Activated CD4-positive, alpha-beta memory T cell treated with anti-CD3 and anti-CD28 coated beads, Interleukin-2, amount 10 ng/mL, durations not matched to agents 7 days and 5 days (primary cell): ENCODE measurements around the gene FOXJ3. TPM values are rescaled to one million over a fixed set of nuclear protein-coding genes. Genes with fewer than 3 reads are reported as not detected.

ENCODE experiments used
- CTCF ChIA-PET: fragments of 350-600 bp; sonication (Branson Sonifier 250); formaldehyde crosslinking; loops from one replicate; lab custom pipeline; 2021; ENCODE audit warnings: antibody characterized with exemption, inconsistent platforms; lab: Charles Lee
- POLR2A ChIA-PET: fragments of 350-600 bp; sonication (Branson Sonifier 250); formaldehyde crosslinking; loops from one replicate; lab custom pipeline; 2021; ENCODE audit warnings: antibody characterized with exemption; lab: Charles Lee
- DNase-seq: peaks from one replicate; pipeline ENCODE4 v3.0.0-alpha.2; 2020
- H3K27ac Mint-ChIP-seq: one replicate; pipeline ENCODE4 v1.8.0; 2021; ENCODE audit warnings: mild to moderate bottlenecking, mixed read lengths
- H3K27me3 Mint-ChIP-seq: one replicate; pipeline ENCODE4 v1.8.0; 2021; ENCODE audit warnings: mixed read lengths
- H3K36me3 Mint-ChIP-seq: one replicate; pipeline ENCODE4 v1.8.0; 2021; ENCODE audit warnings: low read depth, mixed read lengths
- H3K4me1 Mint-ChIP-seq: one replicate; pipeline ENCODE4 v1.8.0; 2021; ENCODE audit warnings: mixed read lengths
- H3K4me3 Mint-ChIP-seq: one replicate; pipeline ENCODE4 v1.8.0; 2021; ENCODE audit warnings: mild to moderate bottlenecking, mixed read lengths
- H3K9me3 Mint-ChIP-seq: one replicate; pipeline ENCODE4 v1.8.0; 2021; ENCODE audit warnings: mixed read lengths
- total RNA-seq, 2 experiments: library from RNA; stranded (reverse); gene quantifications; one replicate each; pipeline ENCODE4 v1.2.3, GENCODE V29; 2021

Gene FOXJ3
- total RNA-seq, 2 experiments from 2014 or later: 44.9 to 47.1 TPM

GRCh38 chr1:42316292-42316691 lies 18.7 kb downstream of the FOXJ3 start:
- ChIA-PET CTCF (no interaction called here), POLR2A (interaction anchor here (0.9 kb wide), 1 partner anchor 17 kb away, joined by 3 read pairs; no protein-coding TSS in a partner anchor)
- H3K4me1 Mint-ChIP-seq: peaks cover 61% of the 10 kb centered on the region
- H3K9me3 Mint-ChIP-seq: no peaks in the 10 kb centered on the region
- no peak overlapping the region for H3K27ac Mint-ChIP-seq
- DNase-seq: no peak
- H3K4me3 Mint-ChIP-seq: no peak overlapping the region
- no peaks in the 10 kb centered on the region for H3K27me3 Mint-ChIP-seq
- peaks cover 6% of the 10 kb centered on the region for H3K36me3 Mint-ChIP-seq

- POLR2A ChIA-PET: interaction anchor here (0.9 kb wide), 1 partner anchor 18 kb away, joined by 3 read pairs; no protein-coding TSS in a partner anchor
- Mint-ChIP-seq H3K27me3 (no peaks in the 10 kb centered on the region), H3K36me3 (peaks cover 12% of the 10 kb centered on the region), H3K27ac (no peak overlapping the region), H3K4me1 (peaks cover 58% of the 10 kb centered on the region), H3K9me3 (no peaks in the 10 kb centered on the region), H3K4me3 (no peak overlapping the region)
- CTCF ChIA-PET: no interaction called here
- no peak for DNase-seq
Measured at GRCh38 chr1:42315500-42315899, 19.5 kb downstream of the FOXJ3 start.

GRCh38 chr1:42313970-42314369 lies 21.1 kb downstream of the FOXJ3 start:
- CTCF ChIA-PET: interaction anchor here (0.7 kb wide), 1 partner anchor 20 kb away, joined by 3 read pairs; no protein-coding TSS in a partner anchor
- peaks cover 52% of the 10 kb centered on the region for H3K4me1 Mint-ChIP-seq
- H3K27me3 Mint-ChIP-seq: no peaks in the 10 kb centered on the region
- H3K27ac Mint-ChIP-seq: no peak overlapping the region
- peaks cover 20% of the 10 kb centered on the region for H3K36me3 Mint-ChIP-seq
- H3K9me3 Mint-ChIP-seq: no peaks in the 10 kb centered on the region
- H3K4me3 Mint-ChIP-seq: no peak overlapping the region
- POLR2A ChIA-PET: no interaction called here
- no peak for DNase-seq

- POLR2A ChIA-PET: no interaction called here
- H3K4me3 Mint-ChIP-seq: no peak overlapping the region
- CTCF ChIA-PET: interaction anchor here (2.0 kb wide), 1 partner anchor 31 kb away, joined by 5 read pairs; no protein-coding TSS in a partner anchor
- H3K9me3 Mint-ChIP-seq: no peaks in the 10 kb centered on the region
- H3K4me1 Mint-ChIP-seq: peaks cover 51% of the 10 kb centered on the region
- H3K36me3 Mint-ChIP-seq: peaks cover 23% of the 10 kb centered on the region
- DNase-seq: no peak
- no peaks in the 10 kb centered on the region for H3K27me3 Mint-ChIP-seq
- H3K27ac Mint-ChIP-seq: no peak overlapping the region
Measured at GRCh38 chr1:42312576-42313212, 22.3 kb downstream of the FOXJ3 start.

GRCh38 chr1:42311897-42312296 lies 23.1 kb downstream of the FOXJ3 start:
- Mint-ChIP-seq H3K4me1 (peaks cover 45% of the 10 kb centered on the region), H3K9me3 (no peaks in the 10 kb centered on the region), H3K27me3 (no peaks in the 10 kb centered on the region), H3K4me3 (no peak overlapping the region), H3K36me3 (peaks cover 20% of the 10 kb centered on the region), H3K27ac (no peak overlapping the region)
- CTCF ChIA-PET: interaction anchor here (2.0 kb wide), 1 partner anchor 32 kb away, joined by 5 read pairs; no protein-coding TSS in a partner anchor
- DNase-seq: no peak
- POLR2A ChIA-PET: no interaction called here

- CTCF ChIA-PET: interaction anchor here (2.0 kb wide), 1 partner anchor 33 kb away, joined by 5 read pairs; no protein-coding TSS in a partner anchor
- no peak for DNase-seq
- no peak overlapping the region for H3K27ac Mint-ChIP-seq
- H3K4me1 Mint-ChIP-seq: peaks cover 45% of the 10 kb centered on the region
- H3K9me3 Mint-ChIP-seq: no peaks in the 10 kb centered on the region
- H3K27me3 Mint-ChIP-seq: no peaks in the 10 kb centered on the region
- no peak overlapping the region for H3K4me3 Mint-ChIP-seq
- POLR2A ChIA-PET: no interaction called here
- peaks cover 20% of the 10 kb centered on the region for H3K36me3 Mint-ChIP-seq
Measured at GRCh38 chr1:42311138-42311537, 23.9 kb downstream of the FOXJ3 start.

GRCh38 chr1:42306977-42307376 lies 28.1 kb downstream of the FOXJ3 start:
- POLR2A ChIA-PET: no interaction called here
- no peak overlapping the region for H3K4me3 Mint-ChIP-seq
- peaks cover 47% of the 10 kb centered on the region for H3K36me3 Mint-ChIP-seq
- H3K27me3 Mint-ChIP-seq: no peaks in the 10 kb centered on the region
- CTCF ChIA-PET: no interaction called here
- peaks cover 12% of the 10 kb centered on the region for H3K9me3 Mint-ChIP-seq
- peaks cover 25% of the 10 kb centered on the region for H3K4me1 Mint-ChIP-seq
- H3K27ac Mint-ChIP-seq: no peak overlapping the region
- DNase-seq: no peak

GRCh38 chr1:42305639-42306038 lies 29.4 kb downstream of the FOXJ3 start:
- CTCF ChIA-PET: no interaction called here
- no peak for DNase-seq
- no peaks in the 10 kb centered on the region for H3K27me3 Mint-ChIP-seq

GRCh38 chr1:42302034-42302433 lies 33.0 kb downstream of the FOXJ3 start:
- H3K4me1 Mint-ChIP-seq: no peaks in the 10 kb centered on the region
- ChIA-PET POLR2A (no interaction called here), CTCF (interaction anchor here (0.8 kb wide), 1 partner anchor 36 kb away, joined by 3 read pairs; no protein-coding TSS in a partner anchor)
- H3K27me3 Mint-ChIP-seq: no peaks in the 10 kb centered on the region
- H3K4me3 Mint-ChIP-seq: no peak overlapping the region
- peaks cover 32% of the 10 kb centered on the region for H3K9me3 Mint-ChIP-seq
- peaks cover 42% of the 10 kb centered on the region for H3K36me3 Mint-ChIP-seq
- no peak for DNase-seq
- H3K27ac Mint-ChIP-seq: no peak overlapping the region

More at GRCh38 chr1:42305639-42306038, 29.4 kb downstream of the FOXJ3 start:
- no peak overlapping the region for H3K27ac Mint-ChIP-seq
- H3K9me3 Mint-ChIP-seq: peaks cover 22% of the 10 kb centered on the region
- no peak overlapping the region for H3K4me3 Mint-ChIP-seq
- peaks cover 16% of the 10 kb centered on the region for H3K4me1 Mint-ChIP-seq
- POLR2A ChIA-PET: no interaction called here
- H3K36me3 Mint-ChIP-seq: peaks cover 49% of the 10 kb centered on the region

GRCh38 chr1:42298520-42298919 lies 36.5 kb downstream of the FOXJ3 start:
- H3K36me3 Mint-ChIP-seq: peaks cover 36% of the 10 kb centered on the region

GRCh38 chr1:42295816-42296215 lies 39.2 kb downstream of the FOXJ3 start:
- H3K4me1 Mint-ChIP-seq: no peaks in the 10 kb centered on the region
- POLR2A ChIA-PET: no interaction called here
- H3K9me3 Mint-ChIP-seq: peaks cover 19% of the 10 kb centered on the region
- H3K4me3 Mint-ChIP-seq: no peak overlapping the region
- CTCF ChIA-PET: no interaction called here
- H3K27ac Mint-ChIP-seq: no peak overlapping the region
- no peak for DNase-seq
- H3K27me3 Mint-ChIP-seq: no peaks in the 10 kb centered on the region
- H3K36me3 Mint-ChIP-seq: peaks cover 38% of the 10 kb centered on the region

More at GRCh38 chr1:42298520-42298919, 36.5 kb downstream of the FOXJ3 start:
- Mint-ChIP-seq H3K4me3 (no peak overlapping the region), H3K27me3 (no peaks in the 10 kb centered on the region), H3K4me1 (no peaks in the 10 kb centered on the region), H3K9me3 (peaks cover 32% of the 10 kb centered on the region), H3K27ac (no peak overlapping the region)
- POLR2A ChIA-PET: interaction anchor here (1.3 kb wide), 1 partner anchor 9 kb away, joined by 3 read pairs; no protein-coding TSS in a partner anchor
- no peak for DNase-seq
- CTCF ChIA-PET: no interaction called here

- no peak for DNase-seq
- H3K4me1 Mint-ChIP-seq: no peaks in the 10 kb centered on the region
Measured at GRCh38 chr1:42290130-42290529, 44.9 kb downstream of the FOXJ3 start.

GRCh38 chr1:42288311-42288985 lies 46.6 kb downstream of the FOXJ3 start:
- no peaks in the 10 kb centered on the region for H3K27me3 Mint-ChIP-seq
- no peaks in the 10 kb centered on the region for H3K9me3 Mint-ChIP-seq
- peaks cover 25% of the 10 kb centered on the region for H3K36me3 Mint-ChIP-seq
- peaks cover 5% of the 10 kb centered on the region for H3K4me1 Mint-ChIP-seq
- CTCF ChIA-PET: no interaction called here
- DNase-seq: no peak
- H3K4me3 Mint-ChIP-seq: no peak overlapping the region
- POLR2A ChIA-PET: no interaction called here
- no peak overlapping the region for H3K27ac Mint-ChIP-seq

More at GRCh38 chr1:42290130-42290529, 44.9 kb downstream of the FOXJ3 start:
- no peak overlapping the region for H3K27ac Mint-ChIP-seq
- ChIA-PET CTCF (no interaction called here), POLR2A (interaction anchor here (1.1 kb wide), 1 partner anchor 8 kb away, joined by 3 read pairs; no protein-coding TSS in a partner anchor)
- H3K4me3 Mint-ChIP-seq: no peak overlapping the region
- H3K36me3 Mint-ChIP-seq: peaks cover 34% of the 10 kb centered on the region
- H3K27me3 Mint-ChIP-seq: no peaks in the 10 kb centered on the region
- H3K9me3 Mint-ChIP-seq: peaks cover 3% of the 10 kb centered on the region
